H54 (cell line): ENCODE measurements around the gene KICS2.

Experiments
- DNase-seq: peaks from one replicate; pipeline ENCODE4 v3.0.0; 2011; ENCODE audit warnings: low spot score, mixed read lengths; ENCODE audit not compliant: insufficient read length
- FAIRE-seq: peaks from 3 replicates; lab custom pipeline; 2011; peaks lifted over from hg19 to GRCh38; lab: Jason Lieb, UNC
- POLR2A ChIP-seq: IDR thresholded peaks from 2 replicates; pipeline ENCODE4 v1.6.1; 2011; ENCODE audit warnings: low read depth, mild to moderate bottlenecking, low read length

KICS2 gene

GRCh38 chr12:64194333-64195149, 27.6 kb downstream of the KICS2 start:
- TF ChIP-seq POLR2A = no peak
- FAIRE-seq = no peak
- DNase-seq = no peak

DNA sequence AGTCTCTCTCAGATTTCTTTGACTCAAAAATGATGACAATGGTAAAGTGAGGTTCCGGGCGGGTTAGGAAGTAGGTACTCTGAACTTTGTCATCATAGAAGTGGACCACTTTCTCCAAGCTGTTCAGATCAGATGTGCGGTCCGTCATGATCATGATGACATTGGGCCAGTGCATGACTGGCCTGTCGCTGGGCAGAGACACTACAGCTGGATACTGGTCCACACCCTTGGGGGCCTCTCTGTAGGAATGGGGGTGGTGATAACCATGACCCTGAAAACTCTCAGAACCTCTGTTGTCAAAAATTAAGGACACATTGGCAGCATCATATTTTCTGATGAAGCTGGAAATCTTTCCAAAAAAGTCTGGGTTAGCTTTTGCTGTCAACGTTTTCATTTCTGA, 28.2 kb downstream of the KICS2 start:
- FAIRE-seq (no peak), DNase-seq (no peak)
- no peak for TF ChIP-seq POLR2A

GRCh38 chr12:64192644-64193444, 29.3 kb downstream of the KICS2 start:
- no peak for TF ChIP-seq POLR2A
- DNase-seq = no peak
- no peak for FAIRE-seq

GRCh38 chr12:64190140-64190539, 32.0 kb downstream of the KICS2 start:
- no peak for DNase-seq
- FAIRE-seq = no peak
- TF ChIP-seq POLR2A = no peak

- TF ChIP-seq POLR2A = no peak
- no peak for DNase-seq
- no peak for FAIRE-seq
Measured at GRCh38 chr12:64189530-64189929, 32.6 kb downstream of the KICS2 start.

GRCh38 chr12:64187794-64188193, 34.3 kb downstream of the KICS2 start:
- no peak for FAIRE-seq
- DNase-seq = no peak
- TF ChIP-seq POLR2A = no peak

DNA sequence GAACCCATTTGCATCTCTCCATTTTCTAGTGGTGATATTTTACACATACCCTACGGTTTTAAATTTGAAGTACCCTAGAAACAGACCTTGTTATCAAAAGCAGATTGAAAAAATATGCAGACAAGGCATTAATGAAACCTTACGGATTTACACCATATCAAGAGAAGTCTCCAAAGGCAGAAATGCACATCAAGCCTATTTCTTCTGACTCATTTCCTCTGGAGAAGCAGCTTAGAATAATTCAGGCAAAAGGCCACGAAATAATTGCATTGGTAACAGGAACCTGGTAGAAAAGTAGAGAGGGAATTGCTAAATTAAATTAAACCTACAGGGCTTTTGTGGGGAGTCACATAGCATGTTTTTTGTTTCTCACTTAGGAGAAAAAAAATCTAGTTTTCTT, 34.7 kb downstream of the KICS2 start:
- DNase-seq (no peak), FAIRE-seq (peak; percentile 95)
- no peak for TF ChIP-seq POLR2A

GRCh38 chr12:64186789-64187188, 35.3 kb downstream of the KICS2 start:
- no peak for FAIRE-seq
- no peak for DNase-seq
- TF ChIP-seq POLR2A = no peak

GRCh38 chr12:64184216-64184615, 37.9 kb downstream of the KICS2 start:
- no peak for TF ChIP-seq POLR2A
- DNase-seq = no peak
- FAIRE-seq = no peak

- FAIRE-seq (peak; percentile 98), DNase-seq (peak; percentile 50)
- TF ChIP-seq POLR2A = no peak
Measured at GRCh38 chr12:64181430-64182291, 40.4 kb downstream of the KICS2 start.

DNA sequence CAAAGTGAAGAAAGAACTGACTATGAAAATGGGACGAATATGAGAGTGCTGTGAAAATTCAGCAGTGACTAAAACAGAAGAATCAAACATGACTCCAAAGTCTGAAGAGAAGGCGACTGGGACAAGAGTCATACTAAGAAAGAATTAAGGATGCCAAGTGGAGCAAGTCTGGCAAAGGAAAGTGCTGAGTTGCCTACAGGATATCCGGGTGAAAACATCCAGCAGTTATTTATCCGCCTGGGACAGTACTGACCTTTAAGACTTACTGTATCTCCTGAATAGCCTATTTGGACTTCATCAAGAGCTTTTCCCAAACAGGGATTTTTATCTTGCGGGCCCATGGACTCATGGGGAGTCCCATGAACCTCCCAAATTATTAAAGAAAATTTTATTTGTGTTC, 41.1 kb downstream of the KICS2 start:
- no peak for DNase-seq

GRCh38 chr12:64178122-64178521, 44.0 kb downstream of the KICS2 start:
- no peak for DNase-seq
- FAIRE-seq = peak; percentile 36
- TF ChIP-seq POLR2A = no peak

More for the DNA sequence above, 41.1 kb downstream of the KICS2 start:
- peak; percentile 53 for FAIRE-seq
- no peak for TF ChIP-seq POLR2A

DNA sequence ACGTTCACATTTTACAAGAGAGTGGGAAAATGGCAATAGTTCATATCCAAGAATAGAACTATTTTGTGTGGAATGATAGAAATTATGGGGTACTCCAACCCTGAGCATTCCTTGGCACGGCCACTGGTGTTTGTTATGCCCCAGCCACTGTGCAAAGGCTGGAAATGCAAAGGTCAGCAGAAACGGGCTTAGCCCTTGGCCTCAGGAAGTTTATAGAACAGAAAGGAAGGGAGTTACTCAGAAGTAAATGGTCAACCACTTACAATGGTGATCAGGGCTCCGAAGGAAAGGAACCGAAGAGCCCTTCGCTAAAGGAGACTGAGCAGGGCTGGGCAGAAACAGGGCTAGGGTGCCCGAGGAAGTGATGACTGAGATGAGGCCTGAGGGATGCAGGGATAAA, 45.1 kb downstream of the KICS2 start:
- TF ChIP-seq POLR2A = no peak
- no peak for FAIRE-seq

More for the DNA sequence above, 45.1 kb downstream of the KICS2 start:
- no peak for DNase-seq
